IMR-90 (cell line): Measurements from ENCODE around the gene TMEM121B. TPM values are rescaled to one million over a fixed set of nuclear protein-coding genes. Genes with fewer than 3 reads are reported as not detected.

ENCODE experiments used
- ATAC-seq: fragments of 200-7000 bp; cut with Tn5 transposase; 2 replicates; pipeline ENCODE4 v1.9.1; 2020; ENCODE audit warnings: low read depth, mild to moderate bottlenecking, moderate library complexity
- BruUV-seq: library from RNA; stranded (reverse); fragments of 400-500 nt; replicated peaks from 2 replicates; lab custom pipeline; 2021; lab: Mats Ljungman, UMichigan
- CTCF ChIA-PET: fragments of 300-600 bp; formaldehyde crosslinking; extraction: SDS; loops from one replicate; lab custom pipeline; 2021; ENCODE audit warnings: antibody characterized with exemption; lab: Yijun Ruan, JAX
- POLR2A ChIA-PET: fragments of 300-600 bp; sonication (Branson Sonifier 250); formaldehyde crosslinking; loops from one replicate; lab custom pipeline; 2022; ENCODE audit warnings: antibody characterized with exemption; ENCODE audit not compliant: unreplicated experiment; lab: Charles Lee
- DNase-seq: peaks from one replicate; pipeline ENCODE4 v3.0.0; 2013
- H2AFZ ChIP-seq: replicated peaks from 2 replicates; pipeline ENCODE3; 2013; ENCODE audit warnings: low read length, mild to moderate bottlenecking; ENCODE audit not compliant: poor library complexity
- H2AK5ac ChIP-seq: 2 replicates; pipeline ENCODE4 v1.6.1; 2013; ENCODE audit warnings: low read depth, low read length, inconsistent platforms
- H2AK9ac ChIP-seq: replicated peaks from 2 replicates; pipeline ENCODE3; 2013; ENCODE audit warnings: mild to moderate bottlenecking, low read depth, low read length, moderate library complexity; ENCODE audit not compliant: poor library complexity
- H2BK120ac ChIP-seq: 2 replicates; pipeline ENCODE4 v1.6.1; 2013; ENCODE audit warnings: low read depth, low read length, inconsistent platforms
- H2BK15ac ChIP-seq: 3 replicates; pipeline ENCODE4 v1.6.1; 2013; ENCODE audit warnings: low read depth, low read length, inconsistent platforms
- H2BK20ac ChIP-seq: 2 replicates; pipeline ENCODE4 v1.6.1; 2013; ENCODE audit warnings: low read depth, mild to moderate bottlenecking, inconsistent platforms, low read length, moderate library complexity
- H2BK5ac ChIP-seq: 2 replicates; pipeline ENCODE4 v1.6.1; 2013; ENCODE audit warnings: mild to moderate bottlenecking, low read depth, low read length, inconsistent platforms; ENCODE audit not compliant: poor library complexity, severe bottlenecking
- H3K14ac ChIP-seq: replicated peaks from 2 replicates; pipeline ENCODE4 v1.6.1; 2013; ENCODE audit warnings: low read depth, low read length, inconsistent platforms
- H3K18ac ChIP-seq: 2 replicates; pipeline ENCODE4 v1.6.1; 2013; ENCODE audit warnings: low read depth, low read length, control low read depth
- H3K23ac ChIP-seq: 2 replicates; pipeline ENCODE4 v1.6.1; 2013; ENCODE audit warnings: low read depth, low read length, inconsistent platforms
- H3K27ac ChIP-seq: 2 replicates; pipeline ENCODE4 v1.5.1; 2013; ENCODE audit warnings: mild to moderate bottlenecking, control low read depth, low read length; ENCODE audit not compliant: insufficient read depth
- H3K27me3 ChIP-seq: 2 replicates; pipeline ENCODE4 v1.6.1; 2013; ENCODE audit warnings: low read length; ENCODE audit not compliant: control insufficient read depth, insufficient read depth
- H3K36me3 ChIP-seq: 2 replicates; pipeline ENCODE4 v1.6.1; 2013; ENCODE audit warnings: low read length, mixed read lengths; ENCODE audit not compliant: control insufficient read depth, insufficient read depth
- H3K4ac ChIP-seq: 2 replicates; pipeline ENCODE4 v1.6.1; 2013; ENCODE audit warnings: low read depth, low read length, inconsistent platforms
- H3K4me1 ChIP-seq: 2 replicates; pipeline ENCODE4 v1.6.1; 2013; ENCODE audit warnings: low read length, mixed read lengths; ENCODE audit not compliant: control insufficient read depth, insufficient read depth
- H3K4me2 ChIP-seq: 2 replicates; pipeline ENCODE4 v1.6.1; 2013; ENCODE audit warnings: low read depth, mild to moderate bottlenecking, control low read depth, low read length, moderate library complexity
- H3K4me3 ChIP-seq: 2 replicates; pipeline ENCODE4 v1.5.1; 2013; ENCODE audit warnings: low read depth, mild to moderate bottlenecking, control low read depth, low read length, moderate library complexity; ENCODE audit not compliant: insufficient read depth
- H3K56ac ChIP-seq: 2 replicates; pipeline ENCODE4 v1.6.1; 2013; ENCODE audit warnings: low read length, inconsistent platforms; ENCODE audit not compliant: insufficient read depth; ENCODE audit errors: extremely low read depth
- H3K79me1 ChIP-seq, 2 experiments: 2 replicates each; pipeline ENCODE4 v1.6.1; 2013; ENCODE audit warnings: low read length in 2 of 2, inconsistent platforms in 1 of 2, low read depth in 1 of 2
- H3K9ac ChIP-seq: 2 replicates; pipeline ENCODE4 v1.6.1; 2013; ENCODE audit warnings: low read depth, low read length, control low read depth
- H3K9me1 ChIP-seq: 2 replicates; pipeline ENCODE4 v1.6.1; 2013; ENCODE audit warnings: low read length, inconsistent platforms; ENCODE audit not compliant: insufficient read depth
- H3K9me3 ChIP-seq: 2 replicates; pipeline ENCODE4 v1.6.1; 2013; ENCODE audit warnings: low read length; ENCODE audit not compliant: control insufficient read depth, insufficient read depth
- H4K20me1 ChIP-seq: 2 replicates; pipeline ENCODE4 v1.6.1; 2013; ENCODE audit warnings: low read length, inconsistent platforms; ENCODE audit not compliant: insufficient read depth
- H4K5ac ChIP-seq: 2 replicates; pipeline ENCODE4 v1.6.1; 2013; ENCODE audit warnings: mild to moderate bottlenecking, low read depth, low read length, control low read depth
- H4K8ac ChIP-seq, 2 experiments: 2 replicates each; pipeline ENCODE4 v1.6.1; 2013; ENCODE audit warnings: low read depth in 2 of 2, low read length in 2 of 2, control low read depth in 1 of 2, inconsistent platforms in 1 of 2
- H4K91ac ChIP-seq: 2 replicates; pipeline ENCODE4 v1.6.1; 2013; ENCODE audit warnings: low read depth, low read length, inconsistent platforms; ENCODE audit not compliant: insufficient read depth
- CHD1 ChIP-seq: IDR thresholded peaks from 2 replicates; pipeline ENCODE4 v1.6.1; 2012; ENCODE audit warnings: low read depth, low read length, improper control_type of control experiment
- CTCF ChIP-seq: conservative IDR thresholded peaks from 2 replicates; pipeline ENCODE4 v1.5.1; 2012; ENCODE audit warnings: mild to moderate bottlenecking, low read depth, low read length, improper control_type of control experiment
- FOS ChIP-seq: fragments of 150-350 bp; IDR thresholded peaks from 2 replicates; pipeline ENCODE4 v1.6.1; 2016; ENCODE audit warnings: low read depth, low read length
- MAFK ChIP-seq: IDR thresholded peaks from 2 replicates; pipeline ENCODE4 v1.6.1; 2012; ENCODE audit warnings: low read depth, low read length, improper control_type of control experiment
- NFE2L2 ChIP-seq: fragments of 150-350 bp; IDR thresholded peaks from 2 replicates; pipeline ENCODE4 v1.6.1; 2016; ENCODE audit warnings: low read depth, mild to moderate bottlenecking, low read length
- POLR2A ChIP-seq: IDR thresholded peaks from 2 replicates; pipeline ENCODE4 v1.6.1; 2012; ENCODE audit warnings: mild to moderate bottlenecking, low read depth, low read length
- RCOR1 ChIP-seq: IDR thresholded peaks from 2 replicates; pipeline ENCODE4 v1.6.1; 2012; ENCODE audit warnings: mild to moderate bottlenecking, low read length, improper control_type of control experiment; ENCODE audit not compliant: insufficient replicate concordance
- USF2 ChIP-seq: fragments of 150-350 bp; IDR thresholded peaks from 2 replicates; pipeline ENCODE4 v1.6.1; 2017; ENCODE audit warnings: mild to moderate bottlenecking, antibody characterized with exemption, low read length, low read depth
- WGBS, 2 experiments: methylation state at CpG; one replicate each; pipeline versions ENCODE4 v1.1.5 to v1.1.7; 2013; ENCODE audit warnings: missing lambda C conversion rate in 2 of 2; ENCODE audit not compliant: insufficient read length in 1 of 2; ENCODE audit errors: extremely low coverage in 2 of 2; 5-methylcytosine and 5-hydroxymethylcytosine counted together
- dilution Hi-C: fragments of 300-500 bp; cut with HindIII; formaldehyde crosslinking; loops from one replicate; pipeline ENCODE4 v1.14.3; 2018; ENCODE audit warnings: low sequenced_read_pairs; ENCODE audit not compliant: unreplicated experiment
- in situ Hi-C: fragments of 300-500 bp; cut with MboI; formaldehyde crosslinking; loops from 3 replicates; pipeline ENCODE4 v1.14.3; 2019; ENCODE audit warnings: low sequenced_read_pairs, inconsistent platforms, mixed read lengths
- intact Hi-C: fragments of 100-400 bp; cut with micrococcal nuclease; formaldehyde crosslinking; loops from 2 replicates; pipeline ENCODE4 v1.10.0; 2022
- polyA plus RNA-seq, 3 experiments: library from polyadenylated mRNA; depleted of rRNA; stranded (reverse); fragments of >200 nt; gene quantifications; 2 replicates each; pipeline ENCODE4 v1.2.3, GENCODE V29; 2012; ENCODE audit warnings: low replicate concordance in 1 of 3
- total RNA-seq: library from RNA; depleted of rRNA; stranded (reverse); fragments of >200 nt; gene quantifications from 2 replicates; pipeline ENCODE4 v1.2.3, GENCODE V29; 2012

The TMEM121B gene
- total and polyA plus RNA-seq, 2 of the 4 experiments (the other 2 are of a cell fraction): under 0.01 to 0.29 TPM

GRCh38 chr22:17140826-17141766 lies 19.9 kb upstream of the TMEM121B start:
- Histone ChIP-seq H3K56ac (no peak overlapping the region), H4K8ac (no peak overlapping the region), H3K23ac (no peak overlapping the region), H3K36me3 (peaks cover 41% of the 10 kb centered on the region), H3K27ac (no peak overlapping the region), H4K20me1 (no peaks in the 10 kb centered on the region; the same call in 1 of the 2 replicates), H2AK5ac (no peak overlapping the region), H3K79me1 (peaks cover 3 to 4% of the 10 kb centered on the region in 2 experiments; a peak in 1 of 4 replicates), H2AFZ (no peak overlapping the region), H3K4me2 (no peak overlapping the region), H3K18ac (no peak overlapping the region), H2BK15ac (no peak overlapping the region), H3K4me3 (no peak overlapping the region), H2BK20ac (no peak overlapping the region), H3K27me3 (no peaks in the 10 kb centered on the region), H2BK5ac (no peak overlapping the region), H3K9me3 (no peaks in the 10 kb centered on the region), H3K9ac (no peak overlapping the region), H3K4me1 (no peaks in the 10 kb centered on the region), H4K91ac (no peak overlapping the region), H3K4ac (no peak overlapping the region), H4K5ac (no peak overlapping the region), H3K9me1 (0 out of 2 replicates have a peak, but pooled peaks cover 2% of the 10 kb centered on the region), H2AK9ac (no peak overlapping the region), H3K14ac (no peak overlapping the region), H2BK120ac (no peak overlapping the region)
- TF ChIP-seq RCOR1 (no peak), CHD1 (no peak), USF2 (no peak), FOS (no peak), MAFK (no peak), NFE2L2 (no peak), POLR2A (no peak), CTCF (no peak)
- ChIA-PET CTCF (no interaction called here), POLR2A (no interaction called here)
- in situ Hi-C loops: no loop called here
- dilution Hi-C loops: no loop called here
- DNase-seq (no peak), ATAC-seq (no peak)
- no TSS peak for BruUV-seq
- WGBS, 2 experiments: no CpG with 5 or more reads among the region's 9 CpGs
- intact Hi-C loops: no loop called here
